ENCODE data around the gene TTC21B. TPM values are rescaled to one million over a fixed set of nuclear protein-coding genes. Genes with fewer than 3 reads are reported as not detected.

The TTC21B gene
- total RNA-seq, 1 experiment from 2014 or later, result 20.8 TPM

DNA sequence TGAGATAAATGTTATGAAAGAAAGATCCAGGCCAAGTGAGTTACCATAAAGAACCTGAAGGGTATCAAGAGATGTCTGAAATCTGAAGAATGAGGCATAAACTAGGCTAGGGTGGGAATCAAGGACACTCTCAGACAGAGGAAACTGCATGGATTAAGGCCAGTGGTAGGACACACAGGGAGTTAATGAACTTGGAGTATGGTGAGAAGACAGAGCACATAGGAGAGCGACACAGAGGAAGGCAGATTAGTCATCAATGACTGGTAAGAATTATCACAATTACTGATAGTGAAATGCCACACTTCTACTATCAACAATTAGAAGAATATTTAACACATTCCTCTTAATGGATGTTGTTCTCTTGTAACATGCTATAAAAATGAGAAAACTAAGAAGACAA, 76.9 kb downstream of the TTC21B start:
- no peak for TF ChIP-seq GTF2I (CRISPR knock-in tag; conservative IDR thresholded peaks at IDR 0.05)
- TF ChIP-seq PRDM15 (CRISPR knock-in tag; IDR thresholded peaks at IDR 0.05), result no peak
- TF ChIP-seq GRHL2 (CRISPR knock-in tag; IDR thresholded peaks at IDR 0.05; ENCODE audit: insufficient replicate concordance, severe bottlenecking), result no peak
- TF ChIP-seq, protein P1, sequence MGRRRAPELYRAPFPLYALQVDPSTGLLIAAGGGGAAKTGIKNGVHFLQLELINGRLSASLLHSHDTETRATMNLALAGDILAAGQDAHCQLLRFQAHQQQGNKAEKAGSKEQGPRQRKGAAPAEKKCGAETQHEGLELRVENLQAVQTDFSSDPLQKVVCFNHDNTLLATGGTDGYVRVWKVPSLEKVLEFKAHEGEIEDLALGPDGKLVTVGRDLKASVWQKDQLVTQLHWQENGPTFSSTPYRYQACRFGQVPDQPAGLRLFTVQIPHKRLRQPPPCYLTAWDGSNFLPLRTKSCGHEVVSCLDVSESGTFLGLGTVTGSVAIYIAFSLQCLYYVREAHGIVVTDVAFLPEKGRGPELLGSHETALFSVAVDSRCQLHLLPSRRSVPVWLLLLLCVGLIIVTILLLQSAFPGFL (CRISPR knock-in tag; IDR thresholded peaks at IDR 0.05; ENCODE audit: borderline replicate concordance), result no peak
- TF ChIP-seq KAT7 (CRISPR knock-in tag; IDR thresholded peaks at IDR 0.05; ENCODE audit: borderline replicate concordance), result no peak
- TF ChIP-seq JUN (CRISPR knock-in tag; IDR thresholded peaks at IDR 0.05), result no peak
- TF ChIP-seq ZNF425 (CRISPR knock-in tag; conservative IDR thresholded peaks at IDR 0.05), result no peak
- no peak for TF ChIP-seq RELA (CRISPR knock-in tag; IDR thresholded peaks at IDR 0.05; ENCODE audit: borderline replicate concordance)
- no peak for TF ChIP-seq CREB1 (CRISPR knock-in tag; IDR thresholded peaks at IDR 0.05)
- TF ChIP-seq, protein P2, sequence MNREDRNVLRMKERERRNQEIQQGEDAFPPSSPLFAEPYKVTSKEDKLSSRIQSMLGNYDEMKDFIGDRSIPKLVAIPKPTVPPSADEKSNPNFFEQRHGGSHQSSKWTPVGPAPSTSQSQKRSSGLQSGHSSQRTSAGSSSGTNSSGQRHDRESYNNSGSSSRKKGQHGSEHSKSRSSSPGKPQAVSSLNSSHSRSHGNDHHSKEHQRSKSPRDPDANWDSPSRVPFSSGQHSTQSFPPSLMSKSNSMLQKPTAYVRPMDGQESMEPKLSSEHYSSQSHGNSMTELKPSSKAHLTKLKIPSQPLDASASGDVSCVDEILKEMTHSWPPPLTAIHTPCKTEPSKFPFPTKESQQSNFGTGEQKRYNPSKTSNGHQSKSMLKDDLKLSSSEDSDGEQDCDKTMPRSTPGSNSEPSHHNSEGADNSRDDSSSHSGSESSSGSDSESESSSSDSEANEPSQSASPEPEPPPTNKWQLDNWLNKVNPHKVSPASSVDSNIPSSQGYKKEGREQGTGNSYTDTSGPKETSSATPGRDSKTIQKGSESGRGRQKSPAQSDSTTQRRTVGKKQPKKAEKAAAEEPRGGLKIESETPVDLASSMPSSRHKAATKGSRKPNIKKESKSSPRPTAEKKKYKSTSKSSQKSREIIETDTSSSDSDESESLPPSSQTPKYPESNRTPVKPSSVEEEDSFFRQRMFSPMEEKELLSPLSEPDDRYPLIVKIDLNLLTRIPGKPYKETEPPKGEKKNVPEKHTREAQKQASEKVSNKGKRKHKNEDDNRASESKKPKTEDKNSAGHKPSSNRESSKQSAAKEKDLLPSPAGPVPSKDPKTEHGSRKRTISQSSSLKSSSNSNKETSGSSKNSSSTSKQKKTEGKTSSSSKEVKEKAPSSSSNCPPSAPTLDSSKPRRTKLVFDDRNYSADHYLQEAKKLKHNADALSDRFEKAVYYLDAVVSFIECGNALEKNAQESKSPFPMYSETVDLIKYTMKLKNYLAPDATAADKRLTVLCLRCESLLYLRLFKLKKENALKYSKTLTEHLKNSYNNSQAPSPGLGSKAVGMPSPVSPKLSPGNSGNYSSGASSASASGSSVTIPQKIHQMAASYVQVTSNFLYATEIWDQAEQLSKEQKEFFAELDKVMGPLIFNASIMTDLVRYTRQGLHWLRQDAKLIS (CRISPR knock-in tag; IDR thresholded peaks at IDR 0.05; ENCODE audit: borderline replicate concordance), result no peak
- no peak for TF ChIP-seq EMX1 (CRISPR knock-in tag; IDR thresholded peaks at IDR 0.05)
- TF ChIP-seq NR3C1 (CRISPR knock-in tag; conservative IDR thresholded peaks at IDR 0.05; ENCODE audit: low read depth), result no peak
- TF ChIP-seq, protein P3, sequence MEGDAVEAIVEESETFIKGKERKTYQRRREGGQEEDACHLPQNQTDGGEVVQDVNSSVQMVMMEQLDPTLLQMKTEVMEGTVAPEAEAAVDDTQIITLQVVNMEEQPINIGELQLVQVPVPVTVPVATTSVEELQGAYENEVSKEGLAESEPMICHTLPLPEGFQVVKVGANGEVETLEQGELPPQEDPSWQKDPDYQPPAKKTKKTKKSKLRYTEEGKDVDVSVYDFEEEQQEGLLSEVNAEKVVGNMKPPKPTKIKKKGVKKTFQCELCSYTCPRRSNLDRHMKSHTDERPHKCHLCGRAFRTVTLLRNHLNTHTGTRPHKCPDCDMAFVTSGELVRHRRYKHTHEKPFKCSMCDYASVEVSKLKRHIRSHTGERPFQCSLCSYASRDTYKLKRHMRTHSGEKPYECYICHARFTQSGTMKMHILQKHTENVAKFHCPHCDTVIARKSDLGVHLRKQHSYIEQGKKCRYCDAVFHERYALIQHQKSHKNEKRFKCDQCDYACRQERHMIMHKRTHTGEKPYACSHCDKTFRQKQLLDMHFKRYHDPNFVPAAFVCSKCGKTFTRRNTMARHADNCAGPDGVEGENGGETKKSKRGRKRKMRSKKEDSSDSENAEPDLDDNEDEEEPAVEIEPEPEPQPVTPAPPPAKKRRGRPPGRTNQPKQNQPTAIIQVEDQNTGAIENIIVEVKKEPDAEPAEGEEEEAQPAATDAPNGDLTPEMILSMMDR (IDR thresholded peaks at IDR 0.05), result no peak
- TF ChIP-seq, protein P4, sequence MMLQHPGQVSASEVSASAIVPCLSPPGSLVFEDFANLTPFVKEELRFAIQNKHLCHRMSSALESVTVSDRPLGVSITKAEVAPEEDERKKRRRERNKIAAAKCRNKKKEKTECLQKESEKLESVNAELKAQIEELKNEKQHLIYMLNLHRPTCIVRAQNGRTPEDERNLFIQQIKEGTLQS (CRISPR knock-in tag; conservative IDR thresholded peaks at IDR 0.05), result no peak
- no peak for TF ChIP-seq ELF4 (CRISPR knock-in tag; IDR thresholded peaks at IDR 0.05; ENCODE audit: low read depth)
- Mint-ChIP-seq H3K27ac (peak overlapping the region; percentile 6), H3K4me3 (no peak overlapping the region), H3K36me3 (peaks cover 2% of the 10 kb centered on the region; the same call in 1 of the 2 replicates), H3K4me1 (no peaks in the 10 kb centered on the region), H3K27me3 (ENCODE audit: low read depth) (no peaks in the 10 kb centered on the region), H3K9me3 (no peaks in the 10 kb centered on the region)
- no peak for ATAC-seq
- ChIA-PET POLR2A (no interaction called here), CTCF (no interaction called here)
- no peak for DNase-seq (ENCODE audit: low spot score)
